ENCODE data around the gene SNRNP200. TPM values are rescaled to one million over a fixed set of nuclear protein-coding genes. Genes with fewer than 3 reads are reported as not detected.

SNRNP200 gene
- total RNA-seq, 1 donor = 44.2 TPM

- Histone ChIP-seq H4K20me1 (ENCODE audit: insufficient read depth, low read length) (no peaks in the 10 kb centered on the region), H3K4me2 (ENCODE audit: insufficient read depth, low read length) (no peak overlapping the region), H3K4me1 (ENCODE audit: insufficient read depth, low read length) (no peaks in the 10 kb centered on the region), H3K27me3 (ENCODE audit: insufficient read depth, low read length) (no peaks in the 10 kb centered on the region), H3K4me3 (ENCODE audit: insufficient read depth, low read length) (no peak overlapping the region), H2AFZ (ENCODE audit: low read length) (no peak overlapping the region), H3K36me3 (ENCODE audit: insufficient read depth, low read length) (no peaks in the 10 kb centered on the region), H3K79me2 (ENCODE audit: insufficient read depth, low read length) (no peaks in the 10 kb centered on the region), H3K27ac (ENCODE audit: low read depth, low read length) (no peak overlapping the region), H3K9me3 (ENCODE audit: low read depth, low read length) (no peaks in the 10 kb centered on the region)
- no peak for TF ChIP-seq CTCF (IDR thresholded peaks at IDR 0.05; ENCODE audit: extremely low read depth, low read depth, low read length)
- DNase-seq (ENCODE audit: insufficient read length, low spot score, missing footprints) = no peak
Measured at GRCh38 chr2:96225016-96225533, 80.3 kb downstream of the SNRNP200 start.

Other genes with a start within 250 kb of the SNRNP200 start
- gene ADRA2B, start 189.0 kb downstream of the SNRNP200 start, total RNA-seq = under 0.01 TPM in 1 of 2 replicates, not detected in the other
- not detected in 2 replicates for gene ASTL, start 167.0 kb downstream of the SNRNP200 start, total RNA-seq
- gene DUSP2, start 160.1 kb downstream of the SNRNP200 start, total RNA-seq = 2.7 and 3.3 TPM in 2 replicates
- gene STARD7, start 96.7 kb downstream of the SNRNP200 start, total RNA-seq = 139 and 163 TPM in 2 replicates
- gene TMEM127, start 39.5 kb downstream of the SNRNP200 start, total RNA-seq = 55.0 and 56.0 TPM in 2 replicates
- gene CIAO1, start 39.3 kb downstream of the SNRNP200 start, total RNA-seq = 111 and 126 TPM in 2 replicates
- 1.4 and 1.8 TPM in 2 replicates for gene ITPRIPL1, start 19.8 kb upstream of the SNRNP200 start, total RNA-seq
- gene NCAPH, start 30.2 kb upstream of the SNRNP200 start, total RNA-seq = 1.1 and 2.4 TPM in 2 replicates
- 0.29 TPM in 1 of 2 replicates, not detected in the other for gene NEURL3, start 199.8 kb upstream of the SNRNP200 start, total RNA-seq
- 7.6 and 9.7 TPM in 2 replicates for gene ARID5A, start 231.2 kb upstream of the SNRNP200 start, total RNA-seq